ENCODE data around the gene TAF1C. TPM values are rescaled to one million over a fixed set of nuclear protein-coding genes. Genes with fewer than 3 reads are reported as not detected.

Gene TAF1C
- total RNA-seq, 1 experiment from 2014 or later = 40.2 TPM

DNA sequence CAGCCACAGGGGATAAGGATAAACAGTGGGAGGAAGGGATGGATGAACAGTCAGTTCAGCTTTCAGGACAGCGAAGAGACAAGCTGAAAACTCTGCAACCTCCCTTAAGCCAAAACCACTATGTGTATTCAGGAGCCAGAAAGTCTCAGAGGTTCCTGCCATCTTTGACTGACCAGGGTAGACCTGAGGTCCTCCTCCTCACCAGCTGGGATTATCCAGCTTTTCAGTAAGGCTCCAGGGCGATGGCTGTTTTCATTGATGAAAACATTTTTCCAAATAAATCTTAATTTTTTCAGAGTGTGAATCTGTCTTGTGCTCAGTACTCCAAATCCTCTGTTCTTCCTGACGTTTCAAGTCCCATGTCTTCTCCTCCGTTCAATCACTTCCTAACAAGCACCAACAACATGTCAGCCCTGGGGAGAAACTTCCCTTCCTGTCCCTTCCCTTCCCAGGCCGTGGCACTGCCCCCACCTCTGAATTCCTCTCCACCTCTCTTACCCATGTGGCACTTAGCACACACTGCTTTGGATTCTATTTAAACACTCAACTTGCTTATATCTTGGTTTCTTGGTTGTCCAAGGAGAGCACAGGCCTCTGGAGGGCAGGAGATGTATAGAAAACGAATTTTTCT, 47.1 kb downstream of the TAF1C start:
- H3K9me2 ChIP-seq (ENCODE audit: insufficient read depth) = no peaks in the 10 kb centered on the region

DNA sequence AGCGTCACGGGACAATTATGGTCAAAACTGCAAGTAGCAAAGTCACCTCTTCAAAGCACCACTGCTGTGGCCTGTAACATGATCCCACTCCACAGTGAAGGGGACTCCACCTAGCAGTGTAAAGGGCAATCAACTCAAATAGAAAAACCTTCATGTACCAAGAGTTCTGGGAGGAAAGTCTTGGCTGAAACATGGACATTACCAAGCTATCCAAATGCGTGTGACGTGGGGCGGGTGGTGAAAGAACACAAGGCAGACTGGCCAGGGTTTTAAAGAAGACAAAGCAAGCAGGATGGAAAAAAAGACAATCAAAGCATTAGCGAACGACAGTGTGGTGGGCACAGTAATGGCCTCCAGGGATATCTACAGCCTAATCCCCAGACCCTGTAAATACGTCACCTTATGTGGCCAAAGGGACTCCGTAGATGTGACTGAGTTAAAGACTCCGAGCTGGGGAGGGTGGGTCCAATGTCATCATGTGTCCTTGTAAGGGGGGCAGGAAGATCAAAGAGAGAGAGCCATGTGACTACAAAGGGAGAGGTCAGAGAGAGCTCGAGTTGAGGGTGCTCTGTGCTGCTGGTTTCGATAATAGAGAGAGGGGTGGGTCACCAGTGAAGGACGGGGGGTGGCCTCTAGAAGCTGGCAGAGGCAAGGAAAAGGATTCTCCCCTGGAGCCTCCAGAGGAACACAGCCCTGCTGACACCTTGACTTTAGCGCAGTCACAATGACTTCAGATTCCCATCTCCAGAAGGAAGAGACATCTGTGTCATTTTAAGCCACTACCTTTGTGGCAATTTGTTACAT, 47.8 kb downstream of the TAF1C start:
- H3K4me3 ChIP-seq = no peak overlapping the region
- no peak for TF ChIP-seq EZH2 (IDR thresholded peaks at IDR 0.05; ENCODE audit: low read depth)
- TF ChIP-seq, protein P1, sequence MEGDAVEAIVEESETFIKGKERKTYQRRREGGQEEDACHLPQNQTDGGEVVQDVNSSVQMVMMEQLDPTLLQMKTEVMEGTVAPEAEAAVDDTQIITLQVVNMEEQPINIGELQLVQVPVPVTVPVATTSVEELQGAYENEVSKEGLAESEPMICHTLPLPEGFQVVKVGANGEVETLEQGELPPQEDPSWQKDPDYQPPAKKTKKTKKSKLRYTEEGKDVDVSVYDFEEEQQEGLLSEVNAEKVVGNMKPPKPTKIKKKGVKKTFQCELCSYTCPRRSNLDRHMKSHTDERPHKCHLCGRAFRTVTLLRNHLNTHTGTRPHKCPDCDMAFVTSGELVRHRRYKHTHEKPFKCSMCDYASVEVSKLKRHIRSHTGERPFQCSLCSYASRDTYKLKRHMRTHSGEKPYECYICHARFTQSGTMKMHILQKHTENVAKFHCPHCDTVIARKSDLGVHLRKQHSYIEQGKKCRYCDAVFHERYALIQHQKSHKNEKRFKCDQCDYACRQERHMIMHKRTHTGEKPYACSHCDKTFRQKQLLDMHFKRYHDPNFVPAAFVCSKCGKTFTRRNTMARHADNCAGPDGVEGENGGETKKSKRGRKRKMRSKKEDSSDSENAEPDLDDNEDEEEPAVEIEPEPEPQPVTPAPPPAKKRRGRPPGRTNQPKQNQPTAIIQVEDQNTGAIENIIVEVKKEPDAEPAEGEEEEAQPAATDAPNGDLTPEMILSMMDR (conservative IDR thresholded peaks at IDR 0.05) = no peak
- H3K9me2 ChIP-seq (ENCODE audit: insufficient read depth) = no peaks in the 10 kb centered on the region
- no TSS peak for BruUV-seq (replicated peaks)
- H2AFZ ChIP-seq = 0 out of 2 replicates have a peak overlapping the region, but pooled peaks have one; percentile 24
- peak; percentile 53 to 67 for DNase-seq
- H4K20me1 ChIP-seq (ENCODE audit: insufficient read depth) = no peaks in the 10 kb centered on the region
- peak overlapping the region; percentile 67 for H3K4me2 ChIP-seq
- H3K4me1 ChIP-seq (replicated peaks; ENCODE audit: insufficient read depth) = peaks cover 28% of the 10 kb centered on the region
- ChIA-PET CTCF (no interaction called here), POLR2A (ENCODE audit: unreplicated experiment) (interaction anchor here (0.6 kb wide), 1 partner anchor 84 kb away, joined by 3 read pairs; no protein-coding TSS in a partner anchor)
- peaks cover 60% of the 10 kb centered on the region for H3K79me2 ChIP-seq (ENCODE audit: low read depth)
- 0 out of 2 replicates have a peak, but pooled peaks cover 7% of the 10 kb centered on the region for H3F3A ChIP-seq (ENCODE audit: insufficient read depth, low read depth)
- H3K27me3 ChIP-seq (ENCODE audit: insufficient read depth, low read depth) = no peaks in the 10 kb centered on the region
- no peaks in the 10 kb centered on the region; the same call in 1 of the 2 replicates for H3K36me3 ChIP-seq (ENCODE audit: low read depth)
- no peaks in the 10 kb centered on the region for H3K9me3 ChIP-seq (ENCODE audit: insufficient read depth, low read depth)
- intact Hi-C loops (cut with micrococcal nuclease; ENCODE audit: unreplicated experiment) = loop anchor here (1.0 kb wide), 1 partner anchor 20 kb away; no protein-coding TSS in a partner anchor
- H3K27ac ChIP-seq = peak overlapping the region; percentile 54

More for the DNA sequence above, 47.1 kb downstream of the TAF1C start:
- no peak for TF ChIP-seq EZH2 (IDR thresholded peaks at IDR 0.05; ENCODE audit: low read depth)
- TF ChIP-seq, protein P1 (conservative IDR thresholded peaks at IDR 0.05) = no peak
- POLR2A ChIA-PET (ENCODE audit: unreplicated experiment) = no interaction called here
- Histone ChIP-seq H2AFZ (no peak overlapping the region), H3K79me2 (ENCODE audit: low read depth) (peaks cover 61% of the 10 kb centered on the region), H3K4me1 (replicated peaks; ENCODE audit: insufficient read depth) (peaks cover 28% of the 10 kb centered on the region), H3K27me3 (ENCODE audit: insufficient read depth, low read depth) (no peaks in the 10 kb centered on the region), H3K9me3 (ENCODE audit: insufficient read depth, low read depth) (no peaks in the 10 kb centered on the region), H4K20me1 (ENCODE audit: insufficient read depth) (no peaks in the 10 kb centered on the region), H3K4me3 (no peak overlapping the region), H3F3A (ENCODE audit: insufficient read depth, low read depth) (0 out of 2 replicates have a peak, but pooled peaks cover 7% of the 10 kb centered on the region), H3K4me2 (peak overlapping the region; percentile 67), H3K27ac (peak overlapping the region; percentile 54), H3K36me3 (ENCODE audit: low read depth) (no peaks in the 10 kb centered on the region; the same call in 1 of the 2 replicates)
- DNase-seq = no peak
- no TSS peak for BruUV-seq (replicated peaks)
- CTCF ChIA-PET = no interaction called here
- intact Hi-C loops (cut with micrococcal nuclease; ENCODE audit: unreplicated experiment) = no loop called here

DNA sequence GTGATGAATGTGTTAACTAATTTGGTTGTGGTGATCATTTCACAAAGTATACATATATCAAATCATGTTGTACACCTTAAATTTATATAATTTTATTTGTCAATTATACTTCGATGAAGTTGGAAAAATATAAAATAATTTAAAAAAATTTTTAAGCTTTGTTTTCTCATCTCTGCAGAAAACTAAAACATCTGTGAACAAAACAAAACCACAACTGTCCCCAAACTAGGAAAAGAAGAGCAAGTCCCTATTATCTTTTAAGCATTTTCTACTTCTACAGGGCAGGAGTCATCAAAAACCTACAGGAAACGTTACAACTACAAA, 48.4 kb downstream of the TAF1C start:
- Histone ChIP-seq H3K79me2 (ENCODE audit: low read depth) (peaks cover 55% of the 10 kb centered on the region), H4K20me1 (ENCODE audit: insufficient read depth) (no peaks in the 10 kb centered on the region), H3K4me3 (no peak overlapping the region), H3K36me3 (ENCODE audit: low read depth) (no peaks in the 10 kb centered on the region; the same call in 1 of the 2 replicates), H3K4me1 (replicated peaks; ENCODE audit: insufficient read depth) (peaks cover 23% of the 10 kb centered on the region), H3K27me3 (ENCODE audit: insufficient read depth, low read depth) (no peaks in the 10 kb centered on the region), H3F3A (ENCODE audit: insufficient read depth, low read depth) (0 out of 2 replicates have a peak, but pooled peaks cover 7% of the 10 kb centered on the region), H3K27ac (peak overlapping the region; percentile 54), H3K9me2 (ENCODE audit: insufficient read depth) (no peaks in the 10 kb centered on the region), H2AFZ (0 out of 2 replicates have a peak overlapping the region, but pooled peaks have one; percentile 24), H3K4me2 (peak overlapping the region; percentile 67), H3K9me3 (ENCODE audit: insufficient read depth, low read depth) (no peaks in the 10 kb centered on the region)
- BruUV-seq (replicated peaks) = no TSS peak
- intact Hi-C loops (cut with micrococcal nuclease; ENCODE audit: unreplicated experiment) = loop anchor here (1.0 kb wide), 1 partner anchor 19 kb away; no protein-coding TSS in a partner anchor
- TF ChIP-seq EZH2 (IDR thresholded peaks at IDR 0.05; ENCODE audit: low read depth) = no peak
- TF ChIP-seq, protein P1 (conservative IDR thresholded peaks at IDR 0.05) = no peak
- ChIA-PET CTCF (interaction anchor here (0.6 kb wide), 1 partner anchor 33 kb away, joined by 5 read pairs; no protein-coding TSS in a partner anchor), POLR2A (ENCODE audit: unreplicated experiment) (interaction anchor here (0.6 kb wide), 1 partner anchor 85 kb away, joined by 3 read pairs; no protein-coding TSS in a partner anchor)
- DNase-seq = no peak
